GM18951 (cell line): ENCODE measurements around the gene MS4A2.
"Not testable (repeated sequence)": the region's sequence is repeated elsewhere in the genome, so short reads cannot be mapped to it uniquely, and the experiment has no call there.

Experiments used
- POLR2A ChIP-seq: IDR thresholded peaks from 4 replicates; pipeline ENCODE4 v1.6.1; 2011; ENCODE audit warnings: mild to moderate bottlenecking; ENCODE audit not compliant: insufficient read length, insufficient read depth; ENCODE audit errors: extremely low read depth
- in situ Hi-C: fragments of 300-500 bp; cut with MboI; formaldehyde crosslinking; loops from one replicate; pipeline ENCODE4 v1.12.0; 2022; ENCODE audit warnings: low sequenced_read_pairs, mixed read lengths, inconsistent platforms; ENCODE audit not compliant: unreplicated experiment

MS4A2 gene

DNA sequence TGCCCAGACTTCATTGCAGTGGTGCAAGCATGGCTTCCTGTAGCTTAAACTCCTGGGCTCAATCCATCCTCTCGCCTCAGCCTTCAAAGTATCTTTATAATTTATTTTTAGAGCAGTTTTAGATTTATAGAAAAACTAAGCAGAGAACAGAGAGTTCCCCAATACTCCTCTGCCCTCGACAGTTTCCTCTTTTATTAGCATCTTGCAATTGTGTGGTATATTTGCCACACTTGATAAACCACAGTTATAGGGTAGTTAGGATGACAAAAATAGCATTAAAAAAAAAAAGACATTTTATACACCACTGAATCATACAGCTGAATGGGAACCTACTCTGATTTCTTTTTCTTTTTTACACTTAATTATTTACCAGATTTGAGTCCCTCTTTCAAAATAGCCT is 31.2 kb downstream of the MS4A2 start:
- in situ Hi-C loops = no loop called here
- no peak for TF ChIP-seq POLR2A

DNA sequence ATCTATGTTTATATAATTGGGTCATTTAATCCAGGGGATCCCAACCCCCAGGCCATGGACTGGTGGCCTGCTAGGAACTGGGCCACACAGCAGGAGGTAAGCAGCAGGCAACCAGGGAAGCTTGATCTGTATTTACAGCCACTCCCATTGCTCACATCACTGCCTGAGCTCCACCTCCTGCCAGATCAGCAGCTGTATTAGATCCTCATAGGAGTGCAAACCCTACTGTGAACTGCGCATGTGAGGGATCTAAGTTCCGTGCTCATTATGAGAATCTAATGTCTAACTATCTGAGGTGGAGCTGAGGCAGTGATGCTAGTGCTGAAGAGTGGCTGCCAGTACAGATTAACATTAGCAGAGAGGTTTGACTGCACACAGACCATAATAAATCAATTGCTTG is 32.8 kb downstream of the MS4A2 start:
- no peak for TF ChIP-seq POLR2A
- in situ Hi-C loops = no loop called here

DNA sequence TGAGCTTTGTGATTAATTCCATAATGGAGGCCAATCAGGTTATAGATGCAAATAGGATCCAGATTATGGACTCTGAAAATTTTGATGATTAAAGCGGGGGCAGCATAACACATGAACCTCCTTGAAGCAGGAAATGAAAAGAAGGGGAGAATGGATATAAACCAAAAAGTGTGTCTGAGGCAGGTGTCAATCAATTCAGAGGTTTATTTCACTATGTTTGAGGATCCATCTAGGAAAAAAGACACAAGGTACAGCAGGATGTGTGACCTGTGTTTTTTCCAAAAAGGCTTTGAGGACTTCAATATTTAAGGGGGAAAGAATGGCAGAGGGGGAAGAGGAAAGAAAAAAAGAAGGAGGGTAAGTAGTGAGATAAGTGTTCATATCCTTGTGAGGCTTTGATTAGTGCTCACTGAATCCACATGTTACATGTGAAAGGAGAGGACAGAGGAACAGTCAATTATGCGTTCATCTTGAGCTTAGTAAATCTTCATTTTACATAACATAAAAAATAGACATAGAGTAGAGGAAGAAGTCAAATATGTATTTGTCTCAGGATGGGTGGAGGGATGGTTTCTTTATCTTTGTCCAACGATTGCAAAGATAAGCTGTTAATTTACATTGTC is 34.1 kb downstream of the MS4A2 start:
- in situ Hi-C loops = no loop called here
- no peak for TF ChIP-seq POLR2A

DNA sequence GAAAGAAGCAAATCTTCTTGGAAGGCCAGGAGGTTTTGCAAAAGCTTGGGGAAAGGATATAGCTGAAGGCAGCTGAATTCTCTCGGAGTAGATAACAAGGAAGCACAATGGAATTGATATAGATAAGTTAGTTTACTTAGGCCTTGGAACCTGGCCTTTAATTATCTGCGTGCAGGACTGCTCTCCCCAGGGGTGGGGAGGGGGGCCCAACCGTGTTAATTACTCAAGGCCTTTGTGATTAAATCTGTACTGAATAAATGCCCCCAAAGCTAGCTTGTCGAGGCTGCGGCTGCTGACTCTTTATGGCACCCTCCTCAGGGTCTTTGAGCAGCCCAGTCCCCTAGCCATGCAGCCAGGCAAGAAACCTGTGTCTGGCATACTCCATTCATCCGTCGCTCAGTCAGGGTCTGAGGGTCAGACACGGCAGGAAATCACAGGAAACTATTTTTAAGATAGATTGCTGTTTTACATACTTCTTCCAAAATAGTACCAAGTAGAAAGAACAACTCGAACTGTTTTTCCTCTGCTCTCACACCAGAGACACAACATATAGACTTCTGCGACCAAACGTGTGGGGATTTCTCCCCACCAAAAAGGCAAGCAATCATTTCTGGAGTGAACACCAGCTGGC is 36.5 kb downstream of the MS4A2 start:
- in situ Hi-C loops = no loop called here
- no peak for TF ChIP-seq POLR2A

DNA sequence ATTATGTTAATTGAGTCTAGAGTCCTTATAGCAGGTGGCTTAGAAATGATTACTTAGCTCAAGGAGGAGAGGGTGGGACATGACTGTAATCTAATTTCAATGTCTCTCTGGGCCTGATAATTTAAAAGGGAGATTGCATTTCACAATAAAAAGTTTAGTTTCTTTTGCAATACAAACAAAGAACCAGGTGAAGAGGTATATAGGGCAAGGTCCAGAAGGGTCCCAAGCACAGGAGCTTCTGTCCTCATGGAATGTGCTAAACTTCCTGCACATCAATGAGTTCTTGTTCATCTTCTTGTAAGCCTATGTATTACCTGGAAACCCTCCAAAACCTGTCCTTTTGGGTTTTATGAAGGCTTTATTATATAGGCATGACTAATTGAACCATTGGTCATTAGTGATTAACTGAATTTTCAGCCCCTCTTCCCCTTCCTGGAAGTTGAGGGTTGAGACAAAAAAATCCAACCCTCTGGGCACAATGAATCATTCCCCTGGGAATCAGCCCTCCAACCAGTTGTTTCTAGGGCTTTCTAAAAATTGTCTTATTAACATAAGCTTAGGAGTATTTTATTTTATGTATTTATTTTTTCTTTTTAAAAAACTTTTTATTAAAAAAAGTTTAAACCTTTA is 37.6 kb downstream of the MS4A2 start:
- in situ Hi-C loops = no loop called here
- no peak for TF ChIP-seq POLR2A

DNA sequence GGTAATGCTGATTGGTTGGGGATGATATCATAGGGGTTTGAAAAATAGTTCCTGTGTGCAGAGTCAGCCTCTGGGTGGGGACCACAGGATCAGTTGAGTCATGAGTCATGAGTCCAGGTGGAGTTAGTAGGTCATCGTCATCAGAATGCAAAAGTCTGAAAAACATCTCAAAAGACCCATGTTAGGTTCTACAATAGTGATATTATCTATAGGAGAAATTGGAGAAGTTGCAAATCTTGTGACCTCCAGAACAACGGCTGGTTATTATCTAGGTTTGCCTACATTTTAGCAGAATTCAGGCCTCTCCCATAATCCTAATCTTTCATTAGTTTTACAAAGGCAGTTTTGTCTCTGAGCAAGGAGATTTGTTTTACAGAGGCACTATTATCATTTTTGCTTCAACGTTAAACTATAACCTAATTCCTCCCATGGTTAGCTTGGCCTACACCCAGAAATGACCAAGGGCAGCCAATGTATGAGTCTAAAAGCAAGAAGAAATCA is 38.9 kb downstream of the MS4A2 start:
- in situ Hi-C loops = no loop called here
- no peak for TF ChIP-seq POLR2A

DNA sequence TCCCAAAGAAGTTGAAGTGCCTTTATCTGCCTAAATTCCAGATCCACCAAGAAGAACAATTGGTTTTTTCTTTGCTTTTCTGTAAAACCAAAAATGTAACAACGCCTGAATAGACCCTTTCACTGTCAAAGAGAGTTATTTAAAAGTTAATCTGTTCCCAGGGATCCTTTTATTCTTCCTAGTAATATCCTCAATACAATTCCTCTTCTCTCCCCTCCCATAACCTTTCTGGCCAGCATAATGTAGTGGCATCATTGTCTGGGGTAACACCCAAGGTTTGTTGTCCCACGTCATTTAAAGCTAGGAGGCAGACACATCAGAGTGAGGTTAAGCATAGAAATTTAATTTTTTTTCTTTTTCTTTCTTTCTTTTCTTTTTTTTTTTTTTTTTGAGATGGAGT is 39.9 kb downstream of the MS4A2 start:
- no peak for TF ChIP-seq POLR2A
- in situ Hi-C loops = no loop called here

DNA sequence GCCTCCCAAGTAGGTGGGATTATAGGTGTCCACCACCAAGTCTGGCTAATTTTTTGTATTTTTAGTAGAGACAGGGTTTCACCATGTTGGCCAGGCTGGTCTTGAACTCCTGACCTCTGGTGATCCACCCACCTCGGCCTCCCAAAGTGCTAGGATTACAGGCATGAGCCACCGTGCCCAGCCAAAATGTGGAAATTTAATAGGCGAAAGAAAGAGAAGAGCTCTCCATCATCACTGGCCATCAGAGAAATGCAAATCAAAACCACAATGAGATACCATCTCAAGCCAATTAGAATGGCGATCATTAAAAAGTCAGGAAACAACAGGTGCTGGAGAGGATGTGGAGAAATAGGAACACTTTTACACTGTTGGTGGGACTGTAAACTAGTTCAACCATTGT is 40.4 kb downstream of the MS4A2 start:
- in situ Hi-C loops = not testable (repeated sequence)

DNA sequence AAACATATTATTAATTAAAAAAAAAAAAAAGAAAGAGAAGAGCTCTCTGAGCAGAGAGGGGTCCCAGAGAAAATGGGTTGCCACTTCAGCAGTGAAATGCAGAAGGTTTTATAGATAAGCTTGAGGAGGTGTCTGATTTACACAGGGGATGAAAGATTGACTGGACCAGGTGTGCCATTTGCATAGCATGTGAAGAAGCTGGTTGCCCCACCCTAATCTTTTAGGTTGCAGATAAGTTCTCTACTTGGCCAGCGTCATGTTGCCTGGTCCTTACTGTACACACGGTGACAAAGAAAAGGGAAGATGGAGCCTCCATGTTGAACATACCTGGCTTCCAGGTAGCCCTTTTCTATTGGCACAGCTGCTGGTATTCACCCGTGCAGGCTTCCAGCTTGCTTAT is 41.4 kb downstream of the MS4A2 start:
- no peak for TF ChIP-seq POLR2A
- in situ Hi-C loops = no loop called here

DNA sequence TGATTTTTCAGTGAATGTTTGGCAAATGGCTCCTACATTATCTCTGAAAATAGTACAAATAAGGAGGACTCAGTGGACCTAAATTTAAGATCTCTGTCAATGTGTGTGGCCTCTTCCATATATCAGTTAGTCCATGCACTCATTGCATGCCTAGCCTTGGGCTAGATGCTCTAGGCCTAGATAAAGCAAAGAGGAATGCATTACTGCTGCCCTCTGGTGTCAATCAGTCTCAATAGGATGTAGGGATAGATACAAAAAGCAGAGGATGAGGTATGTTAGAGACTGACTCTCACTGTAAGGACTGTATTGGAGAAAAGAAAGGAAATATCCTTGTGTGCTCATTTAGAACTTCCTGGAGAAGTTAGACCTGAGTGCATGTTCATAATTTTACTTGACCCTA is 42.0 kb downstream of the MS4A2 start:
- in situ Hi-C loops = no loop called here
- no peak for TF ChIP-seq POLR2A

DNA sequence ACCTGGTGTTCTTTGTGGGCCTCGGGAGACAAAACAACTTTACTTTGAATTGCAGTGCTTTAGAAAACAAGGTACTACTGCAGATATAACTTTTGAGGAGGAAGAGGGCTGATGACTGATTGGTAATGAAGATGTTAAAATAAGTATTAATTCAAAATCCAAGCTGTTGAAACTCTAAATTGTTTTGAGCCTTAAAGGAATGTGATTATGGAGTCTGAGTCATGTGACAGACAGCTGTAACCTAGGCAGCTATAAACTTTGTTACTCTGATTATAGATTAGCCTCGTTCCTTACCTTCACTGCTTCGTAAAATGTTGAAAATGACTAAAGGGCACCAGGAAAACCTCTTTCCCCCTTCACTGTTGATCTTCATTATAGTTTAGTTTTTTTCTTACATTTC is 43.4 kb downstream of the MS4A2 start:
- no peak for TF ChIP-seq POLR2A

DNA sequence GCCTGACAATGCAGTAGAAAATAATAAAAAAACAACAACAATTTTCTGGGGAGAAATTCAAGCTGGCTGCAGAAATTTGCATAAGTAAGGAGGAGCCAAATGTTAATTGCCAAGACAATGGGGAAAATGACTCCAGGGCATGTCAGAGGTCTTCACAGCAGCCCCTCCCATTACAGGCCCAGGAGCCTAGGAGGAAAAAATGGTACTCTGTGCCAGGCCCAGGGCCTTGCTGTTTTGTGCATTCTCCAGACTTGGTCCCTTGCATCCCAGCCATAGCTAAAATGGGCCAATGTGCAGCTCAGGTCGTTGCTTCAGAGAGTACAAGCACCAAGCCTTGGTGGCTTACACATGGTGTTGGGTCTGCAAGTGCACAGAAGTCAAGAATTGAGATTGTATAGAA is 45.5 kb downstream of the MS4A2 start:
- no peak for TF ChIP-seq POLR2A
- in situ Hi-C loops = no loop called here

More for the DNA sequence above, 43.4 kb downstream of the MS4A2 start:
- in situ Hi-C loops = no loop called here

DNA sequence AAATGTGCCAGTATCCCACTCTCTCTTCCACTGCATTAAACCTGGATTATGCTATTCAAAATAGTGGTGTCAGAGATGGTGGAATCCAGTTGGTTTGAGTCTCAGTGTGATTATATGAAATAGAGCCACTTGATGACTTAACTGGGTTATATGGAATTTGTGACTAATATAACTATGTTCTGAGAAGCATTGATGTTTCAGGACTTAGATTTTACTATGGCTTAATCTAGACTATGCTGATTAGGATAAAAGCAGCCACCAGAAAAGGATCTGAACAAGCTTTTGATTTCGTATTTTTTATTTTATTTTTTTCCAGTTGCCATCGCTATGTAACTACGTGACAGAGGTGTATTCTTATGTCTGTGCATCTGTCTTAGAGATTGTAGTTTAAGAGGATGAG is 55.3 kb downstream of the MS4A2 start:
- in situ Hi-C loops = no loop called here
- no peak for TF ChIP-seq POLR2A

DNA sequence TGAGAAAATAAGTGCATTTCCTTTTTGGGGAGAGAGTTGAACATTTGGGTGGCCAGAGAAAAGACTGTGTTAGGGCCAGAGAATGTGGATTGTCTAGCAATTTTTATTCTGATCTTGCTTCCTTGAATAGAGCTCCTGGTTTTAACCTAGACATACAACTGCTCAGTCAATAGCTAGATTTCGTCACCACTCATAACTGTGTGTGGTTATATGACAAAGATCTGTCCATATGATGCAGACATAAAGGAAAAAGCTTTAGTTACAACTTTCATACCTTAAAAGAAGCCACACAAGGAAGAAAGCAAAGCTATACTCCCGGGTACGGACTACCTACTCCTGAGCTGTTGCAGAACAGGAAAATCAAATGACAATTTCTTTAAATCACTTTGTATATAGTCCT is 57.2 kb downstream of the MS4A2 start:
- in situ Hi-C loops = no loop called here
- no peak for TF ChIP-seq POLR2A
